Measurements from ENCODE around the gene PTCD3.

Gene PTCD3

GRCh38 chr2:86105969-86106945, at the start of gene PTCD3:
PTCD3 (plus strand) TSS chr2:86106235; CDS start chr2:86106248, 13 bp downstream.
- peak; percentile 84 to 88 for DNase-seq (ENCODE audit: extremely low read depth in 1 of 2, low read depth in 1 of 2)

DNA sequence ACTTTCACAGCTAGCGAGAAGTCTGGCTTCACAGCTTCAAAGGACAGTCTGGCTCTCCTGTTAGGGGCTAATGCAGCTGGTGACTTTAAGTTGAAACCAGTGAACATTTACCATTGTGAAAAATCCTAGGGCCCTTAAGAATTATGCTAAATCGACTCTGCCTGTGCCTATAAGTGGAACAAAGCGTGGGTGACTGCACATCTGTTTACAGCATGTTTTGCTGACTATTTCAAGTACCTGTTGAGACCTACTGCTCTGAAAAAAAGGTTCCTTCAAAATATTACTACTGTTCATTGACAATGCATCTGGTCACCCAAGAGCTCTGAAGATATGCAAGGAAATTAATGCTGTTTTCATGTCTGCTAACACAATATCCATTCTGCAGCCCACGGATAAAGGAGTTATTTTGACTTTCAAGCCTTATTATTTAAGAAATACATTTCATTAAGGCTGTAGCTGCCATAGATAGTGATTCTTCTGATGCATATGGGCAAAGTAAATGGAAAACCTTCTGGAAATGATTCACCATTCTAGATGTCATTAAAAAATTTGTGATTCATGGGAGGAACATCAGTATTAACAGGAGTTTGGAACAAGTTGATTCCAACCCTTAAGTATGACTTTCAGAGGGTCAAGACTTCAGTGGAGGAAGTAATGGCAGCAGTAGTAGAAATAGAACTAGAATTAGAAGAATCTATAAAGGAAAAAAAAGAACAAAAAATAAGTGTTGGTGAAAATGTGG, 49.3 kb upstream of the PTCD3 start:
- DNase-seq (ENCODE audit: extremely low read depth in 1 of 2, low read depth in 1 of 2), result no peak

GRCh38 chr2:86062043-86062442, 44.0 kb upstream of the PTCD3 start:
- no peak for DNase-seq (ENCODE audit: extremely low read depth in 1 of 2, low read depth in 1 of 2)

GRCh38 chr2:86064006-86064405, 42.0 kb upstream of the PTCD3 start:
- DNase-seq (ENCODE audit: extremely low read depth in 1 of 2, low read depth in 1 of 2), result no peak

GRCh38 chr2:86065512-86065911, 40.5 kb upstream of the PTCD3 start:
- no peak for DNase-seq (ENCODE audit: extremely low read depth in 1 of 2, low read depth in 1 of 2)

DNA sequence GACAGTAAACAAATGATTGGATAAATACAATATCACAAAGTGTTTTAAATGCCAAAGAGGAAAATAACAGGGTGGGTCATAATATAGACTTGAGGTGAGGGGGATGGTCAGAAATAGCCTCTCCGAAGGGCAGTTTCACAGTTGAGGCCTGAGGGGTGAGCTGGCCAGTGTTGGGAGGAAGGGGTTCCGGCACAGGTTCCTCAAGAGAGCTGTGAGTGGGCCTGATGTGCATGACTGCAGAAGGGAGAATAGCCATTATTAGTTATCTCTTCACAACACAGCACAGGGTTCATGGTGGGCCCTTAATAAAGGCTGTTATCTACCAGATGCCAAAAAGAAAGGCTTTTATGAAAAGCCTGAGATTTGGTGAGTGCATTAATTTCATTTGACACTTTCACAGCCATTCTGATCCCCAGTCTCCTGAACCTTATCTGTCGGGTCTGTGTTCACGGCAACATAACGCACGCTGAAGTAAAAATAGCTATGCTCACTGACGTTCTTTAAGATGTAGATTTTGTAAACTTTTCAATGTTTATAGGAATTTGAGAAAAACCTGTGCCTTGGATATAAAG, 39.9 kb upstream of the PTCD3 start:
- DNase-seq (ENCODE audit: extremely low read depth in 1 of 2, low read depth in 1 of 2), result no peak

DNA sequence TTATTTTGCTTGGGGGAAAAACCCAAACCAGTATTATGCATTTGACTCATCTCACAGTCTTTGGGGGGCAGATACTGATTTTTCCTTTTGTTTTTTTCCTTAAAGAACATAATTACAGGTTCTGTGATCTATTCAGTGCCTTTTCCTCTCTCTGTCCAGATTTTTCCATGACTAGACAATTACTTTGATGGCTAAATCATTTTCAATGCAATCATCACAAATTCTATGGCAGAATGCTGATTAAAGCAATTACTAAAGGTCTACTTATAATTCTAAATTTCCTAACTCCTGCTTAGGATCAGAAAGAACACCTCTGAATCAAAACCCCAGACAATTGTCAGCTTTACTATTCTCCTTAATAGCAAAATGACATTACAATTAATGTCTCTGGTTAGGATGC, 39.1 kb upstream of the PTCD3 start:
- DNase-seq (ENCODE audit: extremely low read depth in 1 of 2, low read depth in 1 of 2), result no peak

DNA sequence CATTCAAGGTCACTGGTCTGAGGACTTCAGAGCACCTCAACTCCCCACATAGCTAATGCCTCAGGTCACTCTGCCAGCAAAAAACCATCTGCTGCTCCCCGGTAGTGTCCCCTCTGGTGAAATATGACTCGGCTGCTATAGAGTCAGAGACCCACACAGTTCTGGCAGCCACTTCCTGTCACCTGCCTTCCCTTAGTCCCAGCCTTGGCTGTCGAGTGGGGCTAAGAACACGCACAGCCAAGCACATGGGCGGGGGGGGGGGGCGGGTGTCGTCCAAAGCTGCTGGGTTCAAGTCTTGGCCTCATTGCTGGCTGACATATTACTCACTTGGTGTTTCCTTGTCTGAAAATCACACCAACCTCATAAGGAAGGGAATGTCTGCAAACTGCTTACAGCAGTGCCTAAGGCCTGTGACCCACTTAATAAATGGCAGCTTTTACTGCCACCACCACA, 37.9 kb upstream of the PTCD3 start:
- no peak for DNase-seq (ENCODE audit: extremely low read depth in 1 of 2, low read depth in 1 of 2)

DNA sequence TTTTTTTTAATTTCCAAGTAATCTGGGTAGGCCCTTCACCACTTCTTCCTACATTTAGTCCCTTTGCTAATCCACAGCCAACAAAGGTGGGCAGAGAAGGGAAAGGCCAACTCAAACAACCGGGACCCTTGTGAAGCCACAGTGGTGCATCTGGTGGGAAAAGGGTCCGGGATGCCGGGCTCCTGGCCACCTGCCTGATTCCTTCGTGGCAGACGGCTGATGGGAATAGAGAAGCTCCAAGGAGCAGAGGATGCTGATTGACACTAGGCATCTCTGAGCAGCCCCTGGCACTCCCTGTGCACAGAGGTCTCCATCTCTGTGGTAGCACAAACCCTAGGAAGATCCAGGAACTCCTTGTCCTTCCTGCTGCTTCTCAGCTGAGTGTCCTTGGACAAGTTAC, 37.4 kb upstream of the PTCD3 start:
- DNase-seq (ENCODE audit: extremely low read depth in 1 of 2, low read depth in 1 of 2), result no peak

GRCh38 chr2:86069091-86069685, 36.8 kb upstream of the PTCD3 start:
- no peak for DNase-seq (ENCODE audit: extremely low read depth in 1 of 2, low read depth in 1 of 2)

DNA sequence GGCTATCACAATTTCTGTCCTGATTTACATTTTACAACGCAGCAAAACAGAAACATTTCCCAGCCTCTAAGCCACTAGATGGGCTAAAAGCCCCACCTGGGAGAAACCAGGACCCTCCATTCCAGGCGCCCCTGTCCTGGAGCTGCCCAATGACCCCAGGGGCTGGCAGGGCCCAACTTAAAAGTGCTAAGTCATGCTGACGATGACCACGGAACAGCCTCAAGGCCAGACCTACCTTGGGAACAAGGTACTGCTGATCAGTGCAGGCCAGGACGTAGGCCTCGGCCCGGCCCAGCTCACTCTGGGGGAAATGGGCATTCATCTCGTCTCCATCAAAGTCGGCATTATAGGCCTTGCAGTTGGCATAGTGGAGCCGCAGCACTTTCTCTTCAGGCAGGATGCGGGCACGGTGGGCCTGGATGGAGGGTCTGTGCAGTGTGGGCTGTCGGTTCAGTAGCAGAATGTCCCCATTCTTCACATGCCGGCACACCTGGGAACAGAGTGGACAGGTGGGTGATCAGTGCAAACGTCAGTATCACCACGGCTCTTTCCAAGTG, 36.2 kb upstream of the PTCD3 start:
- DNase-seq (ENCODE audit: extremely low read depth in 1 of 2, low read depth in 1 of 2), result no peak

GRCh38 chr2:86070868-86071267, 35.2 kb upstream of the PTCD3 start:
- DNase-seq (ENCODE audit: extremely low read depth in 1 of 2, low read depth in 1 of 2), result no peak

DNA sequence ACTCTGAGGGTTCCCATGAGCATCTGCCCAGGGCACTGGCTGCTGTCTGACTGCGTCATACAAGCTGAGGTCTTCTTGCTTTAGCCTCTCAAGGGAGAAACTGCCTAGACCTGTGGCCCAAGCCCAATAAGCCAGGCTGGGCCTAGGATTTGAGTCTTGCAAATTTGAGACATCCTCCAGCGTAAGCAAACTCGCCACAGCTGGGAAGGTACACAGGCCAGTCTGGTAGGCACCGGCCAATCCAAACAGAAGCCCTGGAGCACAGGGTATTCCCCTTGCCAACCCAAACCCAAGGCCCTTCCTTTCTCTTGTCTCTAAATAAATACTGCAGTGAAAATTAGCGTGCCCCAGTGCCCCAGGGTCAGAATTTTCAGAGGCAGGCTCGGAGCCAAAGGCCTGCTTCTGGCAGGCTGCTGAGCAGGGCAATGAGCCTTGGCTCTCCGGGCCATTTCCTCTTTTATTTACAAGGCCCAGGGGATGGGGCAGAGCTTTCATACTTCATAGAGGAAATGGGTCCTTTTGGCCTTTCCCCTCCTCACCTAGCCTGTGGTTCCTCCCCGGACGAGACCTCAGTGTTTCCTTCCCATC, 33.7 kb upstream of the PTCD3 start:
- no peak for DNase-seq (ENCODE audit: extremely low read depth in 1 of 2, low read depth in 1 of 2)

GRCh38 chr2:86073225-86073624, 32.8 kb upstream of the PTCD3 start:
- no peak for DNase-seq (ENCODE audit: extremely low read depth in 1 of 2, low read depth in 1 of 2)

DNA sequence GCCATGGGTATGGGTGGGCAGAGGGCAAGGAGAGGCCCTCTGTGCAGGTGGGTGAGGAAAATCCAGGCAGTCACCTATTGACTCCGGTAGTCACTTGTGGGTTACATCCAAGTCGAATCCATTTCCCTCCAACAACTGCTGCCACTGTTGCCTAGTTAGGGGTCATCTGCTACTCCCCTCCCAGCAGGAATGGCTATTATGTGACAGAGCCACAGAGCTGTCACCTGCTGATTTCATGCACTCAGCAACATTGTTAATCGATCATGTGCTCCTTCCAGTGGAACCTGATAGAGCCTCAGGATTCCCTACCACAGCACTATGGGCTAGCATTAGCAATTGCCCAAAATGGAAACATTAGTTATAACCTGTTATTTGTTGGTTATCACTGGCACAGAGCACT, 31.8 kb upstream of the PTCD3 start:
- DNase-seq (ENCODE audit: extremely low read depth in 1 of 2, low read depth in 1 of 2), result no peak

- no peak for DNase-seq (ENCODE audit: extremely low read depth in 1 of 2, low read depth in 1 of 2)
These were observed 31.2 kb upstream of the PTCD3 start for GRCh38 chr2:86074811-86075210.

DNA sequence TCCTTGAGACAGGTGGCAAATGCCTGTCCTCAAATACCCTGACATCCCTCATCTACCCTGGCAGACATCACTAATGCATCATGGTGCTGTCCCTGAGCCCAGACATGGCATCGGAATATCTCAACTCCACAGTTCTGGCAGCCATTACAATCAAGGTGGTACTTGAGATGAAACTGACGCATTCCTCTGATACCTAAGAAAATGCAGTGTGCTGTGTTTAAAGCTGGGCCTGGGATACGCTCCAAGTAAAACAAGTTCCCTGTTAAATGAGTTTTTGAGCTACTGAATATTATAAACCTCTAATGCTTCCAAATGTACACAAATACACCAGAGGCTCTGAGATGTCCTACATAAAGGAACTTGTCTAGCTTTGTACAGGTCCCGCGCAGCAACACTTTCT, 30.1 kb upstream of the PTCD3 start:
- DNase-seq (ENCODE audit: extremely low read depth in 1 of 2, low read depth in 1 of 2), result no peak

- no peak for DNase-seq (ENCODE audit: extremely low read depth in 1 of 2, low read depth in 1 of 2)
These were observed 27.1 kb upstream of the PTCD3 start for GRCh38 chr2:86078774-86079545.

GRCh38 chr2:86079981-86080911, 25.8 kb upstream of the PTCD3 start:
- peak; percentile 66 to 68 for DNase-seq (ENCODE audit: extremely low read depth in 1 of 2, low read depth in 1 of 2)
